Caco-2 (cell line): Measurements from ENCODE around the gene HSD3B2. TPM values are rescaled to one million over a fixed set of nuclear protein-coding genes. Genes with fewer than 3 reads are reported as not detected.

Experiments used
- BruUV-seq: library from RNA; stranded (reverse); fragments of 400-500 nt; replicated peaks from 2 replicates; lab custom pipeline; 2021; lab: Mats Ljungman, UMichigan
- CTCF ChIA-PET: fragments of 300-600 bp; sonication (Branson Sonifier 250); formaldehyde crosslinking; loops from one replicate; lab custom pipeline; 2022; ENCODE audit warnings: antibody characterized with exemption; lab: Charles Lee
- POLR2A ChIA-PET: fragments of 300-600 bp; sonication (Branson Sonifier 250); formaldehyde crosslinking; loops from one replicate; lab custom pipeline; 2022; ENCODE audit warnings: antibody characterized with exemption; lab: Charles Lee
- DNase-seq, 2 experiments: peaks; one replicate each; pipeline versions ENCODE4 v3.0.0 to v3.0.0-alpha.2; 2020 to 2022
- H3K27me3 ChIP-seq: replicated peaks from 2 replicates; pipeline ENCODE4 v1.6.0; 2011; ENCODE audit warnings: low read length; ENCODE audit not compliant: control insufficient read depth, insufficient read depth
- H3K36me3 ChIP-seq: 2 replicates; pipeline ENCODE4 v1.5.1; 2011; ENCODE audit warnings: low read length; ENCODE audit not compliant: control insufficient read depth, insufficient read depth
- H3K4me1 ChIP-seq: fragments of 250-450 bp; sonication (Bioruptor Pico); 2 replicates; pipeline ENCODE4 v1.5.1; 2020; ENCODE audit warnings: mild to moderate bottlenecking
- H3K4me3 ChIP-seq: 2 replicates; pipeline ENCODE4 v1.5.1; 2011; ENCODE audit warnings: low read depth, mild to moderate bottlenecking, control low read depth, low read length
- H3K9me3 ChIP-seq: fragments of 250-450 bp; sonication (Bioruptor Pico); 2 replicates; pipeline ENCODE4 v1.5.1; 2020; ENCODE audit warnings: mild to moderate bottlenecking, moderate library complexity
- H3K27ac Mint-ChIP-seq: one replicate; pipeline ENCODE4 v1.8.0; 2022; ENCODE audit warnings: mixed read lengths; ENCODE audit not compliant: unreplicated experiment
- H3K27me3 Mint-ChIP-seq: one replicate; pipeline ENCODE4 v1.8.0; 2022; ENCODE audit warnings: mixed read lengths; ENCODE audit not compliant: insufficient read depth, unreplicated experiment
- H3K36me3 Mint-ChIP-seq: one replicate; pipeline ENCODE4 v1.8.0; 2022; ENCODE audit warnings: mild to moderate bottlenecking, mixed read lengths; ENCODE audit not compliant: insufficient read depth, unreplicated experiment
- H3K4me1 Mint-ChIP-seq: one replicate; pipeline ENCODE4 v1.8.0; 2022; ENCODE audit warnings: low read depth, mixed read lengths; ENCODE audit not compliant: unreplicated experiment
- H3K4me3 Mint-ChIP-seq: one replicate; pipeline ENCODE4 v1.8.0; 2022; ENCODE audit warnings: mild to moderate bottlenecking, moderate library complexity, mixed read lengths; ENCODE audit not compliant: unreplicated experiment
- H3K9me3 Mint-ChIP-seq: one replicate; pipeline ENCODE4 v1.8.0; 2022; ENCODE audit warnings: mixed read lengths; ENCODE audit not compliant: unreplicated experiment
- CTCF ChIP-seq, 2 experiments: fragments of 200-600 bp in 1 of 2; IDR thresholded peaks; 1 replicate in 1 of 2; 2 replicates in 1 of 2; pipeline versions ENCODE4 v1.5.1 to v1.8.0; 2011 to 2022; ENCODE audit warnings: antibody characterized with exemption in 1 of 2, control low read depth in 1 of 2, inconsistent platforms in 1 of 2, low read depth in 1 of 2, low read length in 1 of 2, mild to moderate bottlenecking in 1 of 2, moderate library complexity in 1 of 2; ENCODE audit not compliant: insufficient read depth in 1 of 2, severe bottlenecking in 1 of 2, unreplicated experiment in 1 of 2
- intact Hi-C: fragments of 100-400 bp; cut with micrococcal nuclease; formaldehyde crosslinking; loops from one replicate; pipeline ENCODE4 v1.10.0; 2022; ENCODE audit not compliant: unreplicated experiment
- total RNA-seq: library from RNA; stranded (reverse); gene quantifications from 2 replicates; pipeline ENCODE4 v1.2.3, GENCODE V29; 2022

The HSD3B2 gene
- total RNA-seq, 1 experiment from 2014 or later, result not detected

GRCh38 chr1:119472080-119472818, 57.3 kb downstream of the HSD3B2 start:
- Histone ChIP-seq H3K36me3 (no peaks in the 10 kb centered on the region), H3K4me1 (0 out of 2 replicates have a peak, but pooled peaks cover 8% of the 10 kb centered on the region), H3K4me3 (no peak overlapping the region), H3K27me3 (no peaks in the 10 kb centered on the region), H3K9me3 (no peaks in the 10 kb centered on the region)
- no peak overlapping the region for H3K4me3 Mint-ChIP-seq
- ChIA-PET POLR2A (no interaction called here), CTCF (interaction anchor here (0.7 kb wide), 1 partner anchor 35 kb away, joined by 4 read pairs; the partner anchor contains the start of gene HSD3B1)
- intact Hi-C loops, result no loop called here
- H3K9me3 Mint-ChIP-seq, result no peaks in the 10 kb centered on the region
- H3K36me3 Mint-ChIP-seq, result no peaks in the 10 kb centered on the region
- no TSS peak for BruUV-seq
- no peaks in the 10 kb centered on the region for H3K27me3 Mint-ChIP-seq
- no peak for TF ChIP-seq CTCF (IDR thresholded peaks at IDR 0.05; ENCODE audit: insufficient read depth in 1 of 2, low read depth in 1 of 2, low read length in 1 of 2, severe bottlenecking in 1 of 2, unreplicated experiment in 1 of 2)
- peaks cover 23% of the 10 kb centered on the region for H3K4me1 Mint-ChIP-seq
- no peak overlapping the region for H3K27ac Mint-ChIP-seq
- DNase-seq, result no peak

Other genes starting within 250 kb of the HSD3B2 start
- 0.27 and 0.39 TPM in 2 replicates for gene HAO2, start 46.4 kb upstream of the HSD3B2 start, total RNA-seq
- gene HSD3B1, start 92.1 kb downstream of the HSD3B2 start, total RNA-seq, result 38.0 and 40.9 TPM in 2 replicates
- gene ZNF697, start 233.1 kb downstream of the HSD3B2 start, total RNA-seq, result 2.9 and 3.1 TPM in 2 replicates